Jurkat, Clone E6-1 (cell line): Measurements from ENCODE around the gene RNF208.

ENCODE experiments used
- DNase-seq: peaks from one replicate; pipeline ENCODE4 v3.0.0-alpha.2; 2011; ENCODE audit warnings: low read depth, low spot score
- H3K4me3 ChIP-seq: 2 replicates; pipeline ENCODE4 v1.5.1; 2011; ENCODE audit warnings: mild to moderate bottlenecking, low read length, control low read depth, moderate library complexity

RNF208 gene

GRCh38 chr9:137170486-137171148, 51.4 kb downstream of the RNF208 start:
- no peak overlapping the region for H3K4me3 ChIP-seq
- DNase-seq: no peak
